Hepatocyte (in vitro differentiated cells): Measurements from ENCODE around the gene CLCN1.

Experiments
- CTCF ChIP-seq: fragments of 200-600 bp; sonication (generic); IDR thresholded peaks from 2 replicates; pipeline ENCODE4 v1.5.1; 2016; ENCODE audit warnings: antibody characterized with exemption, mild to moderate bottlenecking; ENCODE audit not compliant: poor library complexity
- EZH2 ChIP-seq: fragments of 200-600 bp; sonication (generic); IDR thresholded peaks from 2 replicates; pipeline ENCODE4 v1.6.1; 2016; ENCODE audit warnings: antibody characterized with exemption, mild to moderate bottlenecking, borderline replicate concordance

GRCh38 chr7:143296686-143297085 is 19.2 kb upstream of the CLCN1 start:
- TF ChIP-seq CTCF (no peak), EZH2 (no peak)
